Amniotic stem cell (primary cell): ENCODE measurements around the gene NSUN2.

Experiments
- DNase-seq: peaks from one replicate; lab custom pipeline; 2025; lab: John Stamatoyannopoulos, UW

NSUN2 gene

GRCh38 chr5:6557807-6558575, 74.9 kb downstream of the NSUN2 start:
- no peak for DNase-seq

- DNase-seq = no peak
Measured at GRCh38 chr5:6556802-6557102, 76.1 kb downstream of the NSUN2 start.

- no peak for DNase-seq
Measured at GRCh38 chr5:6556089-6556801, 76.6 kb downstream of the NSUN2 start.

- no peak for DNase-seq
Measured at GRCh38 chr5:6554812-6555211, 78.0 kb downstream of the NSUN2 start.

- DNase-seq = no peak
Measured at GRCh38 chr5:6553972-6554371, 78.9 kb downstream of the NSUN2 start.

GRCh38 chr5:6552612-6553011, 80.2 kb downstream of the NSUN2 start:
- DNase-seq = no peak

- DNase-seq = no peak
Measured at GRCh38 chr5:6551955-6552313, 80.9 kb downstream of the NSUN2 start.

- no peak for DNase-seq
Measured at GRCh38 chr5:6551287-6551954, 81.4 kb downstream of the NSUN2 start.

GRCh38 chr5:6550628-6551027, 82.2 kb downstream of the NSUN2 start:
- no peak for DNase-seq
